ENCODE measurements around the gene MAPKAP1.

GRCh38 chr9:125483697-125484096 lies 223.3 kb downstream of the MAPKAP1 start:
- TF ChIP-seq CTCF (IDR thresholded peaks at IDR 0.05) (no peak), EZH2 (IDR thresholded peaks at IDR 0.05) (no peak), EZH2phosphoT487 (IDR thresholded peaks at IDR 0.05) (no peak)
